Dermis microvascular lymphatic vessel endothelial cell (primary cell): ENCODE results near the gene TMEM121. TPM values are rescaled to one million over a fixed set of nuclear protein-coding genes. Genes with fewer than 3 reads are reported as not detected.

Experiments
- DNase-seq, 2 donors: peaks; one replicate each; pipeline versions ENCODE4 v3.0.0 to v3.0.0-alpha.2; 2010; ENCODE audit warnings: low read depth in 2 of 2
- total RNA-seq: library from RNA; depleted of rRNA; stranded (reverse); fragments of >200 nt; gene quantifications from 2 replicates; pipeline ENCODE4 v1.2.1, GENCODE V29; 2014

The TMEM121 gene
- total RNA-seq, 1 donor from 2014 or later = 6.4 TPM

- DNase-seq = peak; percentile 38 to 73
These were observed 1.6 kb downstream of the TMEM121 start for GRCh38 chr14:105527826-105528585.

GRCh38 chr14:105528586-105529318, 2.4 kb downstream of the TMEM121 start:
- peak in 1 of 2 donors; percentile 7 for DNase-seq

DNA sequence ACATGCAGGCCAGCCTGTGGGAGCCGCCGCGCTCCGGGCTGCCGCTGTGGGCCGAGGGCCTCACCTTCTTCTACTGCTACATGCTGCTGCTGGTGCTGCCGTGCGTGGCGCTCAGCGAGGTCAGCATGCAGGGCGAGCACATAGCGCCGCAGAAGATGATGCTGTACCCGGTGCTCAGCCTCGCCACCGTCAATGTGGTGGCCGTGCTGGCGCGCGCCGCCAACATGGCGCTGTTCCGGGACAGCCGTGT, 2.9 kb downstream of the TMEM121 start:
- no peak for DNase-seq

DNA sequence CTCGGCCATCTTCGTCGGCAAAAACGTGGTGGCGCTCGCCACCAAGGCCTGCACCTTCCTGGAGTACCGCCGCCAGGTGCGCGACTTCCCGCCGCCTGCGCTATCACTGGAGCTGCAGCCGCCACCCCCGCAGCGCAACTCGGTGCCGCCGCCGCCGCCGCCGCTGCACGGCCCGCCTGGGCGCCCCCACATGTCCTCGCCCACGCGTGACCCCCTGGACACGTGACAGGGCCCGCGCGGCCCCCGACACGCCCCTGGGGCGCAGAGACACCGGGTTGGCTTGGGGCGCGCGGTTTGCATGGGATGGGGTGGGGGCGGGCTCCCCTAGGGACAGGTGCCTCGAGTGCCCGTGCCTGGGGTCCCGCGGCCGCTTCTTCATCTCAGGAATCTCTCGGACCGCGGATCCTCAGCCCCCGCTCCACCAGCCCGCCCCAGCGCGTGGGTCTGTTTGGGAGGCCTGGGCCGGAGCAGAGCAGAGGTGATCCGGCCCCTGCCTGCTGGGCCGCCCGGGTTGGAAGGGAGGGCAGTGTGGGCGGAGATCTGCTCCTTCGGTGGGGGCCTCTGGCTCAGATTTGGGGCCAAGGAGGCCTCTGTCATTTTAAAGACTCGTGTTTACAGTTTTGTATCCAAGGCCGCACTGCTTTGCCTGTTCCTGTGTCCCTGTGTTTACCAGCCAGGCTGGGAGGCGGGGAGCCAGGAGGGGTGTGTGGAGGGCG, 3.3 kb downstream of the TMEM121 start:
- no peak for DNase-seq

DNA sequence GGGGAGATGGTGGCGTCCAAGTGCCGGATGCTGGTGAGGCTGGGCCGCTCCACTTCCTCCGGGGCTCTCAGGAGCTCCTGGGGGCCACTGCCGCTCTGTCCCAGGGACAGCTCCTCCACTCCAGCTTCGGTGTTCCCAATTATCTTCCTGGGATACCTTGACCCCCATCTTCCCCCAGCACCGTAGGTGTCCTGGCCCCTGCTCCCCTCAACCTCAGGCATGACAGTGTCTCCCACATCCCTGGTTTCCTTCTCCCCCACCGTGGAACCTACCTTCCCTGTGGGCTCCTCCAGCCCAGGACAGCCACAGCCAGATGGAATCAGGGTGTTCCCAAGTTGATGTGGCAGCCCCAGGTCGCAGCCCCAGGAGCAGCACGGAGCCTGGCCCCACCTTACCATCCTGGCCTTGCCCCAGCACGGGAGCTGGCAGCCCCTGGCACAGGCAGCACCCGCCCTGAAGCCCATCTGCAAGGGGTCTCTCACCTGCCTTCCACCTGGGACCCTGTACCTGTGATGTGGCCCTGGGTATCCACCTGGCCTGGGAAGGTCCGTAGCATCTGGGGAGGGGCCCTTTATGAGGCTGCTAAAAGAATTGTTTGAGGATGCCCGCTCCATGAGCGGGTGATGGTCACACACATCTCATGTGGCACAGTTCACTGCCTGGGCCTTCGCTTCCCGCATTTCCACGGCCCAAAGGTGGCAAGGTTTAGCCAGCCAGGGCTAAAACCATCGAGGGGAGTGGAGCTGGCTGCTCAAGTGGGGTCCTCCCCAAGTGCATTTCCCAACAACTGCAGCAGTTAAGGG, 4.1 kb downstream of the TMEM121 start:
- DNase-seq = no peak

GRCh38 chr14:105531088-105531893, 4.9 kb downstream of the TMEM121 start:
- DNase-seq = no peak

GRCh38 chr14:105531894-105532623, 5.7 kb downstream of the TMEM121 start:
- DNase-seq = no peak

DNA sequence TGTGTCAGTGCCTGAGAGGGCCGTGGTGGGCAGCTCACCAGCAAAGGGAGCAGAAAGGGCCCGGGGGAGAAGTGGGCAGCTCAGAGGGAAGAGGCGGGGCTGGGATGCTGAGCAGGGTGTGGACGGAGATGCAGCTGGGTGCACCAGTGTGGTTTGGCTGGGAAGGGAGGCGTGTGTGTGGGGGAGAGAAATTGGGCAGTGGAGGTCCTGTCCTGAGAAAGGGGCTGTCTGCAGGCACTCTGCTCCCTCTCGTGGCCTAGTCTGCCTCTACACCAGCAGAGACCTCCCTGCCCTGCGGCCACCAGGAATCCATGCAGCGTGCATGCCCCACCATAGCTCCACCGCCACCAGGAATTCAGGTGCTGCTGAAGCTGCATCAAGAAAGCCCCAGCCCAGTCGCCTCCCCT, 6.4 kb downstream of the TMEM121 start:
- peak; percentile 7 to 19 for DNase-seq

DNA sequence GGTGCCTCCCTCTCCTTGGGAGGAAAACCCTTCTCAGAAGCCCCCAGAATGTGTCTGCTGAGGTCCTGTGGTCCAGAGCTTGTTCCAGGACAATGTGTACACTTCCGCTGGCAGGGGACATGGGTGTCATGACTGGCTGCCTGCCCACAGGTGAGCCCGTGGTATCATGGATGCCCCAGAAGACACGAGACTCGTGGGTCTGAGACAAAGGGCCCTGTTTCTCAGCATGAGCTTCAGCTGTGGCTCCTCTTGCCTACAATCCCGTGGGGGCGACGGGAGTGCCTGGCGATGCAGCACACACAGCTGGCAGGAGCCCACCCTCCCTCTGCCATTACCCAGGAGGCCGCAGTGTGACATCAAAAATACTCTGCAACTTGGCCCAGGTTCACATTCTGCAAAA, 7.0 kb downstream of the TMEM121 start:
- no peak for DNase-seq

DNA sequence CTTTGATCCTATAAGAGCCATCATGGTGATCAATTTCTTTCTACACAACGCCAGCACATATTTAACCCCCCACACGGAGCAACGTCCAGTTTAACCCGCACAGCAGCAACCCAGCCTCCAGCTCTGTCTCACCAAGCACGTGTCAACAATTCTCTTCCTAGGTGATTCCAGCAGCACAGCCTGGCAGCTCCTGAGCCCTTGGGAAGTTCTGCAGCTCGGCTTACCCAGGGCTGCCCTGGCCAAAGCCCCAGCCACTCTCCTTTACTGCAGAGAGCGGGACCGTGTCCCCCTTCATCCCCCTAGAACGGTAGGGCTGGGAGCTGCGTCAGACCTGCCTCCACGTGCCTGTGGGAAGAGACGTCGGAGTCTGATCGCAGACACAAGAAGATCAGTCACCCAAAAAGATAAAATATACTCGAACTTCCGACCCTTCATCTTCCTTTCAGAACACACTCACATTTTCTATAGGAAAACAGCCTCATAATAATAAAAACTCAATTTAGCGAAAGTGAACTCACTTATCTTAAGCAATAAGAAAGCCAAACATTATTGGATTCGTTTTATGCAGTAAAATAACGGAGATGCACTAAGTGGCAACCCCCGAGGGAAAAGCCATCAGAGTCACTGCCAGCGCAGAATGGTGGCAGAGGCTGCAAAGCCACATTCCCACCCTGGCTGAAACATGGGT, 7.6 kb downstream of the TMEM121 start:
- no peak for DNase-seq

GRCh38 chr14:105534586-105534985, 8.2 kb downstream of the TMEM121 start:
- DNase-seq = no peak

DNA sequence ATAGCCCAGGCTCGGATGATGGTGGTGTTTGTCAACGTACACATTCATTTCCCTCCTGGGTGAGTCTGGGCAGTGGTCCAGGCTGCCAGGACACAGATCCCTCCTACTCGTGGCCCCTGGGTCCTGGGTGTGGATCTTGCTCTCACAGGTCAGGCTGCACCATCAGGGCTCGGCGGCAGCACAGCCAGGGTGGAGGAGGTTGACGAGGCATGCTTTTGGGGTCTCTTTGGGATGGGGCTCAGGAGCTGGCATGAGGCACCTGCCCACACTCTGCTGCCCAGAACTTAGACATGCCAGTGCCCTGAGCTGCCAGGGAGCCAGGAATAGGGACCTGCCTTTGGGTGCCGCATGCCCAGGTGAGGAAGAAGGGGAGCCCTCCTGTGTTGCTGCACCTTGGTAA, 9.7 kb downstream of the TMEM121 start:
- DNase-seq = no peak

DNA sequence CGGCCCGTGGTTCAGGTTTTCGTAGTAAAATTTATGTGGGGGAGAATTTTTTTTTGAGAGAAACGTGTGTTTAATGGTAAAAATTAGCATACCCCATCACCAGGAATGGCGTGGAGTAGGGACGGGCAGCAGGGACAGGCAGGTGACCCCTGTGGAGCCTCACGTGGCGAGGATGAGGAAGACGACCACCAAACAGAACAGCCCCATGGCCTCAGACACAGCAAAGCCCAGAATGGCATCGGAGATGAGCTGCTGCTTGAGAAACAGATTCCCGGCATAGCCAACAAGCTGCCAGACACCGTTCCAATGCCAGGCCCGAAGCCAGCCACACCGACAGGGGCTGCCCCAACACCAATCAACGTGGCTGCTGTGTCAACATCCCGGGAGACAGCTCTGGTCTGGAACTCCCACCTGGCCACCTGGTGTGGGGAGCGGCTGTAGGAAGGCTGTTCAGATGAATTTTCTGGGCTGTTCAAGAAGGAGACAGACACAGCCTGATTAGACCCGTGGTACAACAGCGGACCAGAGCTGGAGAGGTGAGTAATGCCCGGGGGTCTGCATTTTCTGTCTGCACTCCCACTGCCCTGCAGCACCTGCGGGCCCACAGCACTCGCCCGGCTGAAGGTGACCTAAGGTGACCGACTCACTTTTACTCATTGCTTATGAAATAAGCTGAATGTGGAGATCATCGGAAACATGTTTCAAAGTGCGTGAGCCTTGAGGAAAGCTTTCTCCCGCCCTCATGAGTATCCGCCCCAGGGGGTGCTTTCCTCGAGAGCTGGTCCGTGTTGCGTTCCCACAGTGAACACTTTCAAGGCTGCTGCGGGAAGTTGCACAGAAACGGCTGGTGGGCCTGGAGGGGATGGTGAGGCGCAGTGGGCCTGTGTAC, 10.6 kb downstream of the TMEM121 start:
- DNase-seq = no peak

DNA sequence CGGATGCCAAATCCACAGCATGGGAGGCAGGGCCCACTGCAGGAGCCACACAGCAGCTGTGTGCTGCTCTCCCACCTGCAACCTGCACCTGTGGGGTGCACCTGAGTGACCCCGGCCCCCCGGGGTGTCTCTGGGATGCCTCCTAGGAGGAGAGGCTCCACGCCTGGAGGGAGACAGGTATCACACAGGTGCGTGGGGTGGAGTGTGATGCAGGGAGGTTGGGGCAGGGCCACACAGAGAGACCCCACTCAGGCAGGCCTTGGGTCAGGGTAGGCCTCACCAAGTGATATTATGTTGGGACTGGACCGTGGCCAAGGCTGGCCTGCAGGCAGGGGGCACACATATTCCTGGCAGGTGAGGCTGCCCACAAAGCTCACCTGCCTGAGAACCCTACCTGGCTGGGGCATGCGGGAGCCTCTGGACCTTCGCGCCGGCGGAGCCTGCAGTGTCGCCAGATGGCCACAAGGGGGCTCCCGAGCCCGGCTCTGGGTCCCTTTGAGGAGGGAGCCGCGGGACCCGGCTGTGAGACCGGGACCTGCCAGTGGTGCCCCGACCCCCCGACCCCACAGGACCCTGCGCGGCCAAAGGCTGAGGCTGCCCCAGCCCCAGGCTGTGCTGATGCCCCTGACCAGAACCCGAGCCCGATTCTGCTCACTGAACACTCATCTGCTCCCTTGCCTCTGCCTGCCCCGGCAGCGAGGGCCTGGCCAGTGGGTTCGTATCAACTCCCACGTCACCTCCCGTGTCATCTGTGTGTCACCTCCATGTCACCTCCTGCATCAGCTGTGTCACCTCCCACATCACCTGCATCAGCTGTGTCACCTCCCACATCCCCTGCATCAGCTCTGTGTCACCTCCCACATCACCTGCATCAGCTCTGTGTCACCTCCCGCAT, 11.4 kb downstream of the TMEM121 start:
- DNase-seq = peak in 1 of 2 donors; percentile 13

- no peak for DNase-seq
These were observed 12.2 kb downstream of the TMEM121 start for GRCh38 chr14:105538481-105539049.

- DNase-seq = no peak
These were observed 14.4 kb downstream of the TMEM121 start for GRCh38 chr14:105540811-105541210.

GRCh38 chr14:105541218-105541875, 15.0 kb downstream of the TMEM121 start:
- no peak for DNase-seq
